ENCODE data around the gene FGGY. TPM values are rescaled to one million over a fixed set of nuclear protein-coding genes. Genes with fewer than 3 reads are reported as not detected.
A peak's percentile ranks its signal among the peaks of the same experiment; 100 is the strongest.

FGGY gene
- total RNA-seq, 1 donor, result 24.6 TPM

DNA sequence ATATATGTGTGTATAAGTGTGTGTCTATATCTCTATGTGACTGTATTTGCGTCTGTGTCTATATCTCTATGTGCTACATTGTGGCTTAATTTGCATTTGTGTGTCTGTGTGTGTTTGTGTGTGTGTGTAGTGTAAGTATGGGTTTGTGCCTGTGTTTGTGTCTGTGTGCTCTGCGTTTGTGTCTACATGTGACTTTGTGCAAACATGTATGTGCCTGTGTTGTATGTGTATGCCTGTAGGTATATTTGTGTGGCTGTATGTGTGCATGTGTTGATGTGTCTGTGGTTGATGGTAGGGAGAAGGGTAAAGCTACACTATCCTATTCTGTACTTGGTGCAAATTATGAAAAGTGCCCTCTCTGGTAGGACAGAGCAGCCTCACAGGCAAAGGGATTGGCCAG lies 7.3 kb upstream of the FGGY start:
- Histone ChIP-seq H3K4me2 (ENCODE audit: insufficient read depth, low read length) (no peak overlapping the region), H3K27me3 (ENCODE audit: insufficient read depth, low read length) (no peaks in the 10 kb centered on the region), H3K27ac (ENCODE audit: low read depth, low read length) (no peak overlapping the region), H4K20me1 (ENCODE audit: insufficient read depth, low read length) (no peaks in the 10 kb centered on the region), H3K4me3 (ENCODE audit: insufficient read depth, low read length) (no peak overlapping the region), H3K9me3 (ENCODE audit: low read depth, low read length) (no peaks in the 10 kb centered on the region), H3K79me2 (ENCODE audit: insufficient read depth, low read length) (no peaks in the 10 kb centered on the region), H3K4me1 (ENCODE audit: insufficient read depth, low read length) (no peaks in the 10 kb centered on the region), H2AFZ (ENCODE audit: low read length) (no peak overlapping the region), H3K36me3 (ENCODE audit: insufficient read depth, low read length) (no peaks in the 10 kb centered on the region)
- no peak for DNase-seq (ENCODE audit: insufficient read length, low spot score, missing footprints)
- TF ChIP-seq, protein P1, sequence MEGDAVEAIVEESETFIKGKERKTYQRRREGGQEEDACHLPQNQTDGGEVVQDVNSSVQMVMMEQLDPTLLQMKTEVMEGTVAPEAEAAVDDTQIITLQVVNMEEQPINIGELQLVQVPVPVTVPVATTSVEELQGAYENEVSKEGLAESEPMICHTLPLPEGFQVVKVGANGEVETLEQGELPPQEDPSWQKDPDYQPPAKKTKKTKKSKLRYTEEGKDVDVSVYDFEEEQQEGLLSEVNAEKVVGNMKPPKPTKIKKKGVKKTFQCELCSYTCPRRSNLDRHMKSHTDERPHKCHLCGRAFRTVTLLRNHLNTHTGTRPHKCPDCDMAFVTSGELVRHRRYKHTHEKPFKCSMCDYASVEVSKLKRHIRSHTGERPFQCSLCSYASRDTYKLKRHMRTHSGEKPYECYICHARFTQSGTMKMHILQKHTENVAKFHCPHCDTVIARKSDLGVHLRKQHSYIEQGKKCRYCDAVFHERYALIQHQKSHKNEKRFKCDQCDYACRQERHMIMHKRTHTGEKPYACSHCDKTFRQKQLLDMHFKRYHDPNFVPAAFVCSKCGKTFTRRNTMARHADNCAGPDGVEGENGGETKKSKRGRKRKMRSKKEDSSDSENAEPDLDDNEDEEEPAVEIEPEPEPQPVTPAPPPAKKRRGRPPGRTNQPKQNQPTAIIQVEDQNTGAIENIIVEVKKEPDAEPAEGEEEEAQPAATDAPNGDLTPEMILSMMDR (IDR thresholded peaks at IDR 0.05; ENCODE audit: extremely low read depth, low read depth, low read length), result no peak

- DNase-seq (ENCODE audit: insufficient read length, low spot score, missing footprints), result no peak
- Histone ChIP-seq H3K27me3 (ENCODE audit: insufficient read depth, low read length) (no peaks in the 10 kb centered on the region), H3K9me3 (ENCODE audit: low read depth, low read length) (no peaks in the 10 kb centered on the region), H3K4me3 (ENCODE audit: insufficient read depth, low read length) (no peak overlapping the region), H3K27ac (ENCODE audit: low read depth, low read length) (no peak overlapping the region), H3K4me2 (ENCODE audit: insufficient read depth, low read length) (no peak overlapping the region), H3K79me2 (ENCODE audit: insufficient read depth, low read length) (no peaks in the 10 kb centered on the region), H3K4me1 (ENCODE audit: insufficient read depth, low read length) (no peaks in the 10 kb centered on the region), H4K20me1 (ENCODE audit: insufficient read depth, low read length) (no peaks in the 10 kb centered on the region), H3K36me3 (ENCODE audit: insufficient read depth, low read length) (no peaks in the 10 kb centered on the region), H2AFZ (ENCODE audit: low read length) (no peak overlapping the region)
- TF ChIP-seq, protein P1 (IDR thresholded peaks at IDR 0.05; ENCODE audit: extremely low read depth, low read depth, low read length), result peak; percentile 44
Measured at GRCh38 chr1:59290193-59290949, 6.5 kb upstream of the FGGY start.

DNA sequence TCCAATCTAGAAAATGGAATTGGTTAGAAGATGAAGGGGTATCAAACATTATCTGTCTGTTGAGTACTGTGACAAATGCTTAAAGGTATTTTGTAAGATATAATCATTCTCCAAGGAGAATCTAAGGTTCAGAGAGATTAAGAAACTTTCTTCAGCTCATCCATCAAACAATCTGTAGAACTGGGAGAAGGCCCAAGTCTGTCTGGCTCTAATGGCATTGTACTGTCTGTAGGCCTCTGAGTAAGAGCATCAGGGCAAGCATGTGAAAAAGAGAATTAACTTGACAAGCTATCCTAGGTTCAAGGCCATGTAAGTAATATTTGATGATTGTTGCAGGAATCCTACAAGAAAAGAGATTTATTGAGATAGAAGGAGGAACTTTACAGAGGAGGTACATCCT lies 5.3 kb upstream of the FGGY start:
- Histone ChIP-seq H3K27ac (ENCODE audit: low read depth, low read length) (no peak overlapping the region), H3K79me2 (ENCODE audit: insufficient read depth, low read length) (no peaks in the 10 kb centered on the region), H2AFZ (ENCODE audit: low read length) (no peak overlapping the region), H3K4me1 (ENCODE audit: insufficient read depth, low read length) (peaks cover 7% of the 10 kb centered on the region), H3K27me3 (ENCODE audit: insufficient read depth, low read length) (no peaks in the 10 kb centered on the region), H3K4me2 (ENCODE audit: insufficient read depth, low read length) (no peak overlapping the region), H3K4me3 (ENCODE audit: insufficient read depth, low read length) (no peak overlapping the region), H3K9me3 (ENCODE audit: low read depth, low read length) (no peaks in the 10 kb centered on the region), H3K36me3 (ENCODE audit: insufficient read depth, low read length) (no peaks in the 10 kb centered on the region), H4K20me1 (ENCODE audit: insufficient read depth, low read length) (no peaks in the 10 kb centered on the region)
- DNase-seq (ENCODE audit: insufficient read length, low spot score, missing footprints), result no peak
- TF ChIP-seq, protein P1 (IDR thresholded peaks at IDR 0.05; ENCODE audit: extremely low read depth, low read depth, low read length), result no peak

DNA sequence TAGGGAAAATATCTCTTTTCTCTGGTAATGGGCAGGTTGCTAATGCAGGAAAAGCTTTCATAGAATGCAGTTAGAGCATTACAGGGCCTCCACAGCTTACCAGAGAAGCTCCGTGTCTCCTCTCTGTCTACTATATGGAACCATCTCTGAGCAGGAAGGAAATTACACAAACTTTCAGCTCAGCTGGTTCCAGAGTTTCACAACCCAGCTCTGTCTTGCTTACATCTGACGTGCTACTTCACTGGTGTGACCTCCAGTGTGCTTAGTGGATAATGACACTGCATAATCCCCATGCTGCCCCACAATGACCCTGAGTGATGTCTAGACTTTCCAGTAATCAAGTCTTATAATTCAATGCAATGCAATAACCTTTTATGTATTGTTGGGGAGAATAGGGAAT lies 4.3 kb upstream of the FGGY start:
- H3K9me3 ChIP-seq (ENCODE audit: low read depth, low read length), result no peaks in the 10 kb centered on the region
- no peaks in the 10 kb centered on the region for H4K20me1 ChIP-seq (ENCODE audit: insufficient read depth, low read length)
- H3K4me3 ChIP-seq (ENCODE audit: insufficient read depth, low read length), result no peak overlapping the region
- H3K4me2 ChIP-seq (ENCODE audit: insufficient read depth, low read length), result no peak overlapping the region
- no peak overlapping the region for H3K27ac ChIP-seq (ENCODE audit: low read depth, low read length)
- no peaks in the 10 kb centered on the region for H3K36me3 ChIP-seq (ENCODE audit: insufficient read depth, low read length)
- H3K79me2 ChIP-seq (ENCODE audit: insufficient read depth, low read length), result no peaks in the 10 kb centered on the region
- TF ChIP-seq, protein P1 (IDR thresholded peaks at IDR 0.05; ENCODE audit: extremely low read depth, low read depth, low read length), result no peak
- H2AFZ ChIP-seq (ENCODE audit: low read length), result peak overlapping the region; percentile 4
- DNase-seq (ENCODE audit: insufficient read length, low spot score, missing footprints), result peak; percentile 84
- H3K27me3 ChIP-seq (ENCODE audit: insufficient read depth, low read length), result no peaks in the 10 kb centered on the region
- peaks cover 10% of the 10 kb centered on the region for H3K4me1 ChIP-seq (ENCODE audit: insufficient read depth, low read length)

All from osteoblast (primary cell).